ENCODE data around the gene DNAI1.

DNA sequence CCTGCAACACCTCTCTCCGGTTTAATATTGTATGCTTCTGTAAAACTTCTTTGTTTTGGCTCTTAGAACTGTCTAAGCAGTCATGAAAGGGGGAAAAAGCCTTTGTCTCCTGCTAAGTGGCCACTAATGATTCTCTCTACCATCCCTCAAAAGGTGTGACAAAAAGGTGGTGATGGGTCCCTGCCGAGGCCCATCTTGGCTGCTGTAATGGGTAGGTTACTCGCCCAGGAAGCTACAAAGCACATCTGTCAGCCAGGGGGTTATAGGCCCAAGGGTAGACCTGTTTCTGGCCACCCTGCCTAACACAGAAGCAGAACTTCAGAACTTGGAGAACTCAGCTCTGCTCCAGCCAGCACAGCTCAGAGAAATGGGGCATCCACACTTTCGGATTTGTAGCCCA lies 1.9 kb upstream of the DNAI1 start:
- TF ChIP-seq CTCF (conservative IDR thresholded peaks at IDR 0.05; ENCODE audit: low read depth, low read length): no peak
- no peak for TF ChIP-seq EZH2 (IDR thresholded peaks at IDR 0.05; ENCODE audit: low read length, unreplicated experiment)

Measured in PC-3 (cell line).